ENCODE results near the gene COMMD7.
"Not testable (repeated sequence)": the region's sequence is repeated elsewhere in the genome, so short reads cannot be mapped to it uniquely, and the experiment has no call there.

The COMMD7 gene

DNA sequence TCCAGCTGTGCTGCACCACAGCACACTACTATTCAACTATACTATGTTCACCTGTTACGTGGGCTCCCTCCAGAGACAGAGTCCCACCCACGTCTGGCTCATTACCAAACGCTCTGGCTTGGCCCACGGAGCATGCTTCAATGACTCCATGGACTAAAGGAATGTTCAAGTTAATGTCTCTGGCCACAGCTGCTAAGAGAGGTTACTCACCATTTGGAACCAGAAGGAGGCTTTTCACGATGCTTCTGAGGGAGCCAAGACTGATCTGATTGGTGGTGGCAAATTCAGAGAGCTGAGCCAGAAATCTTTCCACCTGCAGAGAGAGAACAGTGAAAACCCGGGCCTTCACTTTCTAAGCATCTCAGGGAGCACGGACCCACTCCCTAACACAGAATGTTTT lies 15.6 kb downstream of the COMMD7 start:
- DNase-seq = no peak

- no peak for DNase-seq
These were observed 24.4 kb downstream of the COMMD7 start for GRCh38 chr20:32718749-32719348.

DNA sequence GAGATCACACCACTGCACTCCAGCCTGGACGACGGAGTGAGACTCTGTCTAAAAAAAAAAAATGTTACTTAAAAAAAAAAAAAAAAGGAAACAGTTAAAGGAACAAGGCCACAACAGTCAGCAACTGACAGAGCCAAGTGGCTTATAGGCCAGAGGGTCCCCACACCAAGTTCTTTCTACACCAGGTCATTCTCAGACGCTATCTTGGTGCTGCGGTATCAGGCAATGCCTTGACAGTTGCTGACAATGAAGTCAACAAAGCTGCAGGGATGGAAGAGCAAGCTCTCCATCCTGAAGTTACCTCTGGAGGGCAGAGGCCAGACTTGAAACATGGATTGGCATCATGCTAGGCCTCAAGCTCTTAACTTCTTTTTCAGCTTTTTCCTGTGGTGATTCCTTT lies 31.9 kb downstream of the COMMD7 start:
- no peak for DNase-seq

DNA sequence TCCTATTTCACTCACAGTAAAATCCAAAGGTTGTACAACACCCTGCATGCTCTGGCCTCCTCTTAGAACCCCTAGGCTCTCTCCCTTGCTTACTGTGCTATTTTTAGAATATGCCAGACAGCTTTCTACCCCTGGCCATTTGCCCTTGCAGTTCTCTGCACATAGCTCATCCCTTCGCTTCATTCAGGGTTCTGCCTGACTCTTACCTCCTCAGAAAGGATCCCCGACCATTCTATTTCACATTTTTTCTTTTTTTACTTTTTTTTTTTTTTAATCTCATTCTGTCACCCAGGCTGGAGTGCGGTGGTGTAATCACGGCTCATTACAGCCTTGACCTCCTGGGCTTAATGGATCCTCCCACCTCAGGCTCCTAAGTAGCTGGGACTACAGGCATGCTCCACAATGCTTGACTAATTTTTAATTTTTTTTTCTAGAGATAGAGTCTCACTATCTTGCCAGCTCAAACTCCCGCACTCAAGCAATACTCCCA lies 33.6 kb downstream of the COMMD7 start:
- DNase-seq = no peak

- DNase-seq = not testable (repeated sequence)
These were observed 34.1 kb downstream of the COMMD7 start for GRCh38 chr20:32709029-32709631.

DNA sequence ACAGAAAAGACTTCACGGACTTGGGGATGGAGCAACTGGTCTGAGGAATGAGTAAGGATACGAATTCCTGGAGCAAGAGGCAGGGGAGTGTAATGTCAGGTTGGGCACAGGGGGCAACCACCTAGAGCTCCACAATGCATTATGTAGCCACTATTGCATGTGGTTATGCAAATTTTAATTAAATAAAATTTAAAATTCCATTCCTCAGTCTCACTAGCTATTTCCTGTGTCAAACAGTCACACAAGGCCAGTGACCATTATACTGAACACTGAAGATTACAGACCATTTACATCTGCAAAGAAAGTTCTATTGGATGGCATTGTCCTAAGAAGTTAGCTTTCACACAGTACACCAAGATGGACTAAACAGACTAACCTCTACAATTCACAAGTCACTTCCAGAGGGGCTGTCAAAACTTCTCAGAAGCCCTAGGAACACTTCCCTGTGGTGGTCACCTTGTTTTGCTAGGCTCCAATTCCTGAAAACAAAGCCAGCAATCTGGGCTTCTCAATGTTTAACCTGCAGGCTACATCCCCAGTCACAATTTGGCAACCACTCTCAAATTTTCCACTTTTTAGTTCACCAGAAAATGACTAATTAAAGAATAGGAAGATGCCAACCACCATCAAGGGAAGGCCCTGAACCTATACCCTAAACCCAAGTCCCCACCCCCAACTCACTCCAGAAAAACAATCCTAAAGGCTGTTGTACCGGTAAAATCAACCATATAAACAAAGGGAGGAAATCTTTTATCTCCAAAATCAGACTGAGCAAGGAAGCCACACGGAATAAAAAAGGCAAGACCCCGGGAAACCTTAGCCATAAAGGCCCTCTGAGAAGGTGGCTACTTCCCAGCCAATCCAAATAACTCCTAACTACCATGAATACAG lies 35.3 kb downstream of the COMMD7 start:
- DNase-seq = no peak

DNA sequence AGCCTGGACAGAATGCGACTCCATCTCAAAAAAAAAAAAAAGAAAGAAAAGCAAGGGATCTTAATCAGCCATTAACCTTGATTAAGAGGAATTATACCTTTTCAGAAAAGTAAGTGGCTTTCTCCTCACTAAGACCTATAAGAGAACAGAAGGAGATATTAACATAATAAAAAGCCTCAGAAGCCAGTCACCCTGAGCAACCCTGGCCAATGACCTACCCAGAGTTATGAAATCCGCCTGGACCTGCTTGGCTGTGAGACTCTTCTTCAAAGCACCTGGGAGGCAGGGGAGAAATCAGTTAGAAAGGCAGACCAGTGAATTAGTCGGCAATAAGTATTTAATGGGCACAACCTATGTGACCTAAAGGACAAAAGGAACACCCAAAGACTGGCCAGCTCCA lies 36.8 kb downstream of the COMMD7 start:
- no peak for DNase-seq

GRCh38 chr20:32702706-32703425 lies 40.4 kb downstream of the COMMD7 start:
- no peak for DNase-seq

- DNase-seq = no peak
These were observed 45.7 kb downstream of the COMMD7 start for GRCh38 chr20:32697608-32698007.

GRCh38 chr20:32695089-32695488 lies 48.2 kb downstream of the COMMD7 start:
- DNase-seq = no peak

DNA sequence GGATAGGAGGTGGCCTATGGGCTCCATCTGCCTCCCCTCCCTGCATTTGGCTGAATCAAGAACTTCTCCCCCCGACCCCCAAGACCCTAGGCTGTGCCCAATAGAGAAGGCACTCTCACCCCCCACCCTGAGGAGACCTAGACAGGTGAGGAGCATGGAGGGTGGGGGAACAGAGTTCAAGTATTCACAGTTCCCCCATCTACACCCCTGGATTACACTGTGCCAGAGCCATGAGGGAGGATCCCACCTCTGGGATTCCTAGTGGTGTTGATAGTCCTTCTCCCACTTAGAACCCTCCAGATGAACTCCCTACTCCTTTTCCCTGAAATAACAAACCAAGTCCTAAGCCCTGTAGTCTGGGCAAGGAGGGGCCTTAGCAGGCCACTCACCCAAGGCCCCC lies 54.3 kb downstream of the COMMD7 start:
- DNase-seq = not testable (repeated sequence)

GRCh38 chr20:32687180-32687532 lies 56.1 kb downstream of the COMMD7 start:
- DNase-seq = no peak

GRCh38 chr20:32686530-32687179 lies 56.6 kb downstream of the COMMD7 start:
- no peak for DNase-seq

DNA sequence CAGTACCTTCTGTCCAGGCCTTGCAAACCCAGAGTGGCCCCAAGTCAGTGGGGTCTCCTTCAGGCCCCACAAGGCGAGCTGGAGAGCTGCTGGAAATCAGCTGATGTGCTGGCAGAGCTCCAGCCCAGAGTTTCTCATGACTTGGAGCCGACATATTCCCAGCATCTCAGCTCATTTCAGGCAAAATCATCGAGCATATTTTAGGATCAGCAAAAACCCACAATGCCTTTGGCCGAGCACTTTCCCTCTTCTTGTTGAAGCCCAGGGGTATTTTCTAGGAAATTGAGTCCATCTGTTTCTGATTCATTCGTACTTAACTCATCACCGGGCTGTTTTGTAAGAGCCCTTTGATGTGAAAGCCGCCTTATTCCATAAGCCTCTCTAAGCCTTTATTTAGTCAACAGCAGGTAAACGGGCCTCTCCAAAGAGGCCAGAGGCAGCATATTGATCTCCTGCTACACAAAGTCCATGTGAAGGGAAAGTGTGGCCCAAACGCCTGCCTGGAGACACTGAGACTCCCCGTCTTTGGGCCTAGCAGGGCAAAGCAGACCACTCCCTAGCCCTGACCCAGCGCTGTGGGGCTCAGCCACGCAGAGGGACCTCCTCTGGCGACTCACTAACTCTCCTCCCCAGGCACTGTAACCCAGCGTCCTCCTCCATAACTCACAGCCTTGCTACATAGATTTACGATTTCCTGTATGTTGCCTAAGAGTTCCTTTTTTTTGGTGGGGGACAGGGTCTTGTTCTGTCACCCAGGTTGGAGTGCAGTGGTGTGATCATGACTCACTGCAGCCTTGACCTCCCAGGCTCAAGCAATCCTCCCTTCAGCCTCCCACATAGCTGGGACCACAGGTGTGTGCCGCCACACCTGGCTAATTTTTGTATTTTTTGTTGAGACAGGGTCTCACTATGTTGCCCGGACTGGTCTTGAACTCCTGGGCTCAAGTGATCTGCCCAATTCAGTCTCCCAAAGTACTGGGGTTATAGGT lies 57.4 kb downstream of the COMMD7 start:
- no peak for DNase-seq

GRCh38 chr20:32682508-32682987 lies 60.7 kb downstream of the COMMD7 start:
- no peak for DNase-seq

- no peak for DNase-seq
These were observed 61.8 kb downstream of the COMMD7 start for GRCh38 chr20:32681175-32682084.

DNA sequence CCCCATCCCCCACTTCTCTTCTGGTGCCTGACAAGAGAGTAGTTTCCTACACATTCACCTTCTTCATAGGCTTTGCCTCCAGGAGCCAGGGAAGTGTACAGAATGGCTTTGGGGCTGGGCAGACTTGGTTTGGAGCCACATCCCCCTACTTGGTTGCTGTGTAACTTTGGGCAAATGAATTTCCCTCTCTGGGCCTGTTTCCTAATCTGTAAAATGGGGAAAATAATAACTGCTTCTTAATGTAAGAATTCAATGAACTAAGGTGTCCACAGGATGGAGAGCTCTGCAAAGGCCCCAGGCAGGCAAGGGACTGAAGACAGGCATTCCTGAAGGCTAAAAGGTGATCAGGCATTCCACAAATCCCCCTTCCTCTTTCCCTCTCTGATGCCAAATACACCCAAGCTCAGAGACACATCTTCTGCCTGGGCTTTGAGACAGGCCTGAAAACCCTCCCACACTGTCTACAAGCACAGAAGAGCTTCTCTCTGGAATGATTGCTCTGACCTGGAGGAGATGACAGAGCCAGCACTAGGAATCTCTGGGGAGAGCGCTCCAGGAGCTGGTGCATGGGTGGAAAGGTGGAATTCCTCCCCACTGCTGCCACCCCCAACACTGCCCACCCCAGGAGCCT lies 62.6 kb downstream of the COMMD7 start:
- DNase-seq = no peak

- no peak for DNase-seq
These were observed 64.3 kb downstream of the COMMD7 start for GRCh38 chr20:32678948-32679347.

GRCh38 chr20:32675223-32675975 lies 67.9 kb downstream of the COMMD7 start:
- no peak for DNase-seq
